Sciatic nerve (tissue), 2 donors: ENCODE results near the gene GMNN. TPM values are rescaled to one million over a fixed set of nuclear protein-coding genes. Genes with fewer than 3 reads are reported as not detected.
"Not testable (repeated sequence)": the region's sequence is repeated elsewhere in the genome, so short reads cannot be mapped to it uniquely, and the experiment has no call there.

ENCODE experiments used
- ATAC-seq: fragments of 200-7000 bp; cut with Tn5 transposase; one replicate; pipeline ENCODE4 v1.9.1; 2020; ENCODE audit warnings: mild to moderate bottlenecking, moderate library complexity
- DNase-seq: peaks from one replicate; pipeline ENCODE4 v3.0.0-alpha.2; 2020; ENCODE audit warnings: low spot score
- intact Hi-C: fragments of 100-400 bp; cut with DNase I; formaldehyde crosslinking; loops from one replicate; pipeline ENCODE4 v1.14.2; 2022
- total RNA-seq: library from RNA; stranded (reverse); fragmentation: NEBNext Ultra II Directional; extraction: Animal tissue kit (Norgen Biotek cat#: 25700); gene quantifications from one replicate; pipeline ENCODE4 v1.2.1, GENCODE V29; 2021
- donor health status: DM: no; HTN: no; CAD: no.
- donor health status: DM: no; HTN: no; CAD: no.

GMNN gene
- 10.9 TPM for total RNA-seq

GRCh38 chr6:24774696-24775519 is at the start of gene GMNN:
Gene GMNN (plus strand): TSS chr6:24774937. CDS start chr6:24777247, 2,310 bp downstream.
- peak; percentile 100 for DNase-seq
- intact Hi-C loops: no loop called here
- ATAC-seq: peak; percentile 99

GRCh38 chr6:24730653-24731052 is 44.1 kb upstream of the GMNN start:
- DNase-seq, ATAC-seq, intact Hi-C loops: not testable (repeated sequence)

- ATAC-seq, intact Hi-C loops, DNase-seq: not testable (repeated sequence)
Observed at GRCh38 chr6:24731456-24732134, 43.1 kb upstream of the GMNN start.

- no peak for DNase-seq
Observed at GRCh38 chr6:24734166-24734565, 40.6 kb upstream of the GMNN start.

GRCh38 chr6:24734710-24735109 is 40.0 kb upstream of the GMNN start:
- intact Hi-C loops, ATAC-seq, DNase-seq: not testable (repeated sequence)

More at GRCh38 chr6:24734166-24734565, 40.6 kb upstream of the GMNN start:
- intact Hi-C loops: no loop called here
- no peak for ATAC-seq

- intact Hi-C loops: no loop called here
- DNase-seq (no peak), ATAC-seq (no peak)
Observed at GRCh38 chr6:24738741-24739140, 36.0 kb upstream of the GMNN start.

- ATAC-seq: no peak
- no peak for DNase-seq
- intact Hi-C loops: no loop called here
Observed at GRCh38 chr6:24740861-24741260, 33.9 kb upstream of the GMNN start.

GRCh38 chr6:24742216-24742738 is 32.5 kb upstream of the GMNN start:
- DNase-seq: no peak
- intact Hi-C loops: no loop called here
- no peak for ATAC-seq

- ATAC-seq (peak; percentile 76), DNase-seq (no peak)
- intact Hi-C loops: no loop called here
Observed at GRCh38 chr6:24743265-24743943, 31.3 kb upstream of the GMNN start.

GRCh38 chr6:24743944-24744335 is 30.8 kb upstream of the GMNN start:
- intact Hi-C loops: no loop called here
- ATAC-seq (peak; percentile 67), DNase-seq (no peak)

- ATAC-seq (peak; percentile 68), DNase-seq (no peak)
- intact Hi-C loops: no loop called here
Observed at GRCh38 chr6:24744911-24745310, 29.8 kb upstream of the GMNN start.

GRCh38 chr6:24749297-24749696 is 25.4 kb upstream of the GMNN start:
- intact Hi-C loops: no loop called here
- DNase-seq: no peak
- ATAC-seq: peak; percentile 22

GRCh38 chr6:24750878-24751277 is 23.9 kb upstream of the GMNN start:
- intact Hi-C loops, ATAC-seq, DNase-seq: not testable (repeated sequence)

GRCh38 chr6:24752503-24752902 is 22.2 kb upstream of the GMNN start:
- ATAC-seq (no peak), DNase-seq (no peak)
- intact Hi-C loops: no loop called here

- ATAC-seq: no peak
- intact Hi-C loops: no loop called here
- no peak for DNase-seq
Observed at GRCh38 chr6:24752917-24753492, 21.7 kb upstream of the GMNN start.

- ATAC-seq (no peak), DNase-seq (no peak)
- intact Hi-C loops: no loop called here
Observed at GRCh38 chr6:24753545-24753944, 21.2 kb upstream of the GMNN start.

GRCh38 chr6:24754378-24754777 is 20.4 kb upstream of the GMNN start:
- ATAC-seq, DNase-seq, intact Hi-C loops: not testable (repeated sequence)

GRCh38 chr6:24755279-24755678 is 19.5 kb upstream of the GMNN start:
- ATAC-seq (no peak), DNase-seq (no peak)
- intact Hi-C loops: no loop called here

- DNase-seq (no peak), ATAC-seq (no peak)
- intact Hi-C loops: no loop called here
Observed at GRCh38 chr6:24757611-24758010, 17.1 kb upstream of the GMNN start.
